Measurements from ENCODE around the gene MROH7. TPM values are rescaled to one million over a fixed set of nuclear protein-coding genes. Genes with fewer than 3 reads are reported as not detected.

Gene MROH7
- total and polyA plus RNA-seq, 9 of the 15 experiments (the other 6 are each of a cell fraction or from before 2014, with no cell fraction given): not detected

DNA sequence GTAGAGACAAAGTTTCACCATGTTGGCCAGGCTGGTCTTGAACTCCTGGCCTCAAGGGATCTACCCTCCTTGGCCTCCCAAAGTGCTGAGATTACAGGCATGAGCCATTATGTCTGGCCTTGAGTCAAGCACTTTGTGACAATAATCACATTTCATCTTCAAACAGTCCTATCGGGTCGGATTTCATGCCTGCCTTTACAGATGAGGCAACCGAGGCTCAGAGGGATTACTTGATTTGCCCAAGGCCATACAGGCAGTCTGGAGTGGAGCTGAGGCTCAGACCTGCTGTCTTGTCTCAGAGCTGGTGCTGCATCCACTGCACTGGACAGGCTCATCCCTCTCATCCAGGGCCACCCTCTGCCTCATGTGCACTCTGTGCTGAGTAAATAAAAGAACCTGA, 44.8 kb upstream of the MROH7 start:
- ChIA-PET POLR2A (interaction anchor here (0.8 kb wide), 1 partner anchor 10 kb away, joined by 3 read pairs; no protein-coding TSS in a partner anchor), CTCF (ENCODE audit: low intra/inter-chr PET ratio) (no interaction called here)

GRCh38 chr1:54597455-54598030, 44.0 kb upstream of the MROH7 start:
- POLR2A ChIA-PET: interaction anchor here (0.8 to 1.1 kb wide), 2 partner anchors 10 to 232 kb away, joined by 3 read pairs; no protein-coding TSS in a partner anchor
- TF ChIP-seq ZNF212 (CRISPR knock-in tag; IDR thresholded peaks at IDR 0.05) (no peak), ZNF41 (CRISPR knock-in tag; conservative IDR thresholded peaks at IDR 0.05) (no peak), MAFF (IDR thresholded peaks at IDR 0.05; ENCODE audit: low read length) (no peak), EP400 (IDR thresholded peaks at IDR 0.05) (no peak), SMAD4 (CRISPR knock-in tag; conservative IDR thresholded peaks at IDR 0.05) (no peak), KAT2B (IDR thresholded peaks at IDR 0.05; ENCODE audit: low read depth, low read length) (no peak), ZNF830 (CRISPR knock-in tag; IDR thresholded peaks at IDR 0.05) (no peak), HMG20B (CRISPR knock-in tag; IDR thresholded peaks at IDR 0.05) (no peak), PRMT5 (CRISPR knock-in tag; IDR thresholded peaks at IDR 0.05) (no peak)
- TF ChIP-seq, protein P1, sequence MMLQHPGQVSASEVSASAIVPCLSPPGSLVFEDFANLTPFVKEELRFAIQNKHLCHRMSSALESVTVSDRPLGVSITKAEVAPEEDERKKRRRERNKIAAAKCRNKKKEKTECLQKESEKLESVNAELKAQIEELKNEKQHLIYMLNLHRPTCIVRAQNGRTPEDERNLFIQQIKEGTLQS (IDR thresholded peaks at IDR 0.05): no peak
- TF ChIP-seq, protein P1 (CRISPR knock-in tag; conservative IDR thresholded peaks at IDR 0.05): no peak
- TF ChIP-seq, protein P2, sequence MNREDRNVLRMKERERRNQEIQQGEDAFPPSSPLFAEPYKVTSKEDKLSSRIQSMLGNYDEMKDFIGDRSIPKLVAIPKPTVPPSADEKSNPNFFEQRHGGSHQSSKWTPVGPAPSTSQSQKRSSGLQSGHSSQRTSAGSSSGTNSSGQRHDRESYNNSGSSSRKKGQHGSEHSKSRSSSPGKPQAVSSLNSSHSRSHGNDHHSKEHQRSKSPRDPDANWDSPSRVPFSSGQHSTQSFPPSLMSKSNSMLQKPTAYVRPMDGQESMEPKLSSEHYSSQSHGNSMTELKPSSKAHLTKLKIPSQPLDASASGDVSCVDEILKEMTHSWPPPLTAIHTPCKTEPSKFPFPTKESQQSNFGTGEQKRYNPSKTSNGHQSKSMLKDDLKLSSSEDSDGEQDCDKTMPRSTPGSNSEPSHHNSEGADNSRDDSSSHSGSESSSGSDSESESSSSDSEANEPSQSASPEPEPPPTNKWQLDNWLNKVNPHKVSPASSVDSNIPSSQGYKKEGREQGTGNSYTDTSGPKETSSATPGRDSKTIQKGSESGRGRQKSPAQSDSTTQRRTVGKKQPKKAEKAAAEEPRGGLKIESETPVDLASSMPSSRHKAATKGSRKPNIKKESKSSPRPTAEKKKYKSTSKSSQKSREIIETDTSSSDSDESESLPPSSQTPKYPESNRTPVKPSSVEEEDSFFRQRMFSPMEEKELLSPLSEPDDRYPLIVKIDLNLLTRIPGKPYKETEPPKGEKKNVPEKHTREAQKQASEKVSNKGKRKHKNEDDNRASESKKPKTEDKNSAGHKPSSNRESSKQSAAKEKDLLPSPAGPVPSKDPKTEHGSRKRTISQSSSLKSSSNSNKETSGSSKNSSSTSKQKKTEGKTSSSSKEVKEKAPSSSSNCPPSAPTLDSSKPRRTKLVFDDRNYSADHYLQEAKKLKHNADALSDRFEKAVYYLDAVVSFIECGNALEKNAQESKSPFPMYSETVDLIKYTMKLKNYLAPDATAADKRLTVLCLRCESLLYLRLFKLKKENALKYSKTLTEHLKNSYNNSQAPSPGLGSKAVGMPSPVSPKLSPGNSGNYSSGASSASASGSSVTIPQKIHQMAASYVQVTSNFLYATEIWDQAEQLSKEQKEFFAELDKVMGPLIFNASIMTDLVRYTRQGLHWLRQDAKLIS (CRISPR knock-in tag; IDR thresholded peaks at IDR 0.05): no peak

More for the DNA sequence above, 44.8 kb upstream of the MROH7 start:
- Histone ChIP-seq H3K27me3 (ENCODE audit: control insufficient read depth in 2 of 2, insufficient read depth in 2 of 2, low read length in 2 of 2) (peaks cover 21 to 42% of the 10 kb centered on the region in 2 experiments), H4K20me1 (replicated peaks; ENCODE audit: control insufficient read depth, insufficient read depth, low read length) (no peaks in the 10 kb centered on the region), H3K4me1 (replicated peaks in 1 of 2; ENCODE audit: control insufficient read depth in 2 of 2, insufficient read depth in 2 of 2, low read length in 2 of 2) (peaks cover 0 to 10% of the 10 kb centered on the region in 2 experiments; a peak in 1 of 5 replicates), H3K27ac (ENCODE audit: extremely low read depth, low read depth, low read length) (no peak overlapping the region), H3K9me3 (replicated peaks; ENCODE audit: control insufficient read depth, insufficient read depth, low read depth, low read length) (no peaks in the 10 kb centered on the region), H3K79me2 (ENCODE audit: control insufficient read depth, insufficient read depth, low read length) (no peaks in the 10 kb centered on the region), H3K4me3 (no peak overlapping the region), H3K4me2 (ENCODE audit: insufficient read depth, low read length) (no peak overlapping the region), H3K36me3 (ENCODE audit: control insufficient read depth, insufficient read depth, low read length) (no peaks in the 10 kb centered on the region), H2AFZ (ENCODE audit: low read depth, low read length) (no peak overlapping the region), H3K9ac (ENCODE audit: insufficient read depth in 1 of 2, low read depth in 2 of 2, low read length in 2 of 2) (no peak overlapping the region), H3K9me1 (ENCODE audit: control insufficient read depth, insufficient read depth, low read length) (no peaks in the 10 kb centered on the region)
- ATAC-seq (peak; percentile 14; the same call in 1 of the 3 replicates), FAIRE-seq (no peak), DNase-seq (ENCODE audit: extremely low read depth in 1 of 4, low spot score in 3 of 4) (no peak)
- TF ChIP-seq RBM34 (IDR thresholded peaks at IDR 0.05; ENCODE audit: borderline replicate concordance, insufficient read depth, low read length): no peak
- in situ Hi-C loops (cut with MboI): no loop called here
- intact Hi-C loops (cut with micrococcal nuclease): no loop called here
- no TSS peak for BruUV-seq (replicated peaks)
- WGBS (ENCODE audit: insufficient coverage, low coverage, missing lambda C conversion rate): 0% methylated on average over 3 of the region's 3 CpGs

More at GRCh38 chr1:54597455-54598030, 44.0 kb upstream of the MROH7 start:
- H3K4me2 ChIP-seq (ENCODE audit: insufficient read depth, low read length): no peak overlapping the region
- H3K9ac ChIP-seq (ENCODE audit: insufficient read depth in 1 of 2, low read depth in 2 of 2, low read length in 2 of 2): no peak overlapping the region
- intact Hi-C loops (cut with micrococcal nuclease) (no loop called here), in situ Hi-C loops (cut with MboI) (no loop called here)
- CTCF ChIA-PET (ENCODE audit: low intra/inter-chr PET ratio): no interaction called here
- H4K20me1 ChIP-seq (replicated peaks; ENCODE audit: control insufficient read depth, insufficient read depth, low read length): no peaks in the 10 kb centered on the region
- H3K9me3 ChIP-seq (replicated peaks; ENCODE audit: control insufficient read depth, insufficient read depth, low read depth, low read length): no peaks in the 10 kb centered on the region
- WGBS (ENCODE audit: insufficient coverage, low coverage, missing lambda C conversion rate): 0% methylated on average over 3 of the region's 3 CpGs
- no peak for DNase-seq (ENCODE audit: extremely low read depth in 1 of 4, low spot score in 3 of 4)
- no peak for ATAC-seq
- no peak overlapping the region for H3K27ac ChIP-seq (ENCODE audit: extremely low read depth, low read depth, low read length)
- BruUV-seq (replicated peaks): no TSS peak
- peak; percentile 6 for FAIRE-seq
- no peak overlapping the region for H3K4me3 ChIP-seq
- H3K9me1 ChIP-seq (ENCODE audit: control insufficient read depth, insufficient read depth, low read length): no peaks in the 10 kb centered on the region
- peaks cover 0 to 10% of the 10 kb centered on the region in 2 experiments; a peak in 1 of 5 replicates for H3K4me1 ChIP-seq (replicated peaks in 1 of 2; ENCODE audit: control insufficient read depth in 2 of 2, insufficient read depth in 2 of 2, low read length in 2 of 2)
- no peaks in the 10 kb centered on the region for H3K36me3 ChIP-seq (ENCODE audit: control insufficient read depth, insufficient read depth, low read length)
- H3K79me2 ChIP-seq (ENCODE audit: control insufficient read depth, insufficient read depth, low read length): no peaks in the 10 kb centered on the region
- no peak overlapping the region for H2AFZ ChIP-seq (ENCODE audit: low read depth, low read length)
- H3K27me3 ChIP-seq (ENCODE audit: control insufficient read depth in 2 of 2, insufficient read depth in 2 of 2, low read length in 2 of 2): peaks cover 28 to 50% of the 10 kb centered on the region in 2 experiments
